Effector memory CD8-positive, alpha-beta T cell (primary cell): ENCODE results near the gene RREB1.

Source experiments
- ATAC-seq: fragments of 150-1000 bp; cut with Tn5 transposase; replicated peaks from 2 replicates; pipeline ENCODE4 v1.10.0; 2021; ENCODE audit warnings: mild to moderate bottlenecking, moderate library complexity
- DNase-seq, 3 experiments: peaks; one replicate each; pipeline ENCODE4 v3.0.0; 2021
- H3K27ac Mint-ChIP-seq, 2 donors: one replicate each; pipeline ENCODE4 v1.8.0; 2022; ENCODE audit warnings: mild to moderate bottlenecking in 2 of 2, mixed read lengths in 2 of 2, moderate library complexity in 2 of 2
- H3K27me3 Mint-ChIP-seq, 2 donors: one replicate each; pipeline ENCODE4 v1.8.0; 2022; ENCODE audit warnings: mixed read lengths in 2 of 2
- H3K36me3 Mint-ChIP-seq: one replicate; pipeline ENCODE4 v1.8.0; 2022; ENCODE audit warnings: mild to moderate bottlenecking, moderate library complexity, mixed read lengths; ENCODE audit not compliant: insufficient read depth
- H3K4me1 Mint-ChIP-seq, 2 donors: one replicate each; pipeline ENCODE4 v1.8.0; 2022; ENCODE audit warnings: low read depth in 2 of 2, mixed read lengths in 2 of 2
- H3K4me3 Mint-ChIP-seq, 2 donors: one replicate each; pipeline ENCODE4 v1.8.0; 2022; ENCODE audit warnings: mild to moderate bottlenecking in 2 of 2, mixed read lengths in 2 of 2, moderate library complexity in 2 of 2
- H3K9me3 Mint-ChIP-seq, 2 donors: one replicate each; pipeline ENCODE4 v1.8.0; 2022; ENCODE audit warnings: mixed read lengths in 2 of 2

RREB1 gene

DNA sequence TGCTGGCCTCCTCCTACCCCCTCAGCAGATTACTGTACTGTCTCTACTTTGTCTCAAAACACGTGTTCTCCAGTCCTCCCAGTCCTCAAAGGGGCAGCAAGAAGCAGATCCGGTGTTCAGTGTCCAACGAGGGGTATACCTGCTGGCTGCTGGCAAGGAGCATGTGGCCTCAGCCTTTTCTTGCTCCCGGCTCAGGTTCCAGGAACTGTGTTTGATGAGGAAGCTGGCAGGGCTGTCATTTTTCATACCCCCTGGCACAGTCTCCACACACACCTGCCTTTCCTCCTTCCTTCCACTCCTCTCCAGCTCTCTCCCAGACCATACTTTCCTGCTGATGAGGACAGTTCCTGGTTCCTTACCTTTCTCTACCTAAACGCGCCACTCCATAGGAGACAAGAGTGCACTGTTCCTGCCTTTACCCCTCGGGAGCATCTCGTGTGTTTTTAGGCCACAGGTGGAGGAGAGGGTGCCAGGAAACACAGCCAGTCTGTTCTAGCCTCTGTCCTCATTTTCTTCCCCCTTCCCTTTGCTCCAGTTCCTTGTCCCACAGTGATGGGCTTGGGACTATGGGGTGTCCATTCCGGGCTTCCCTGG lies 128.0 kb downstream of the RREB1 start:
- Mint-ChIP-seq H3K4me1 (peaks cover 8 to 10% of the 10 kb centered on the region in 2 donors), H3K27ac (peak overlapping the region; percentile 11 to 72), H3K36me3 (peaks cover 49% of the 10 kb centered on the region), H3K4me3 (no peak overlapping the region), H3K9me3 (no peaks in the 10 kb centered on the region), H3K27me3 (no peaks in the 10 kb centered on the region)
- ATAC-seq (no peak), DNase-seq (no peak)

DNA sequence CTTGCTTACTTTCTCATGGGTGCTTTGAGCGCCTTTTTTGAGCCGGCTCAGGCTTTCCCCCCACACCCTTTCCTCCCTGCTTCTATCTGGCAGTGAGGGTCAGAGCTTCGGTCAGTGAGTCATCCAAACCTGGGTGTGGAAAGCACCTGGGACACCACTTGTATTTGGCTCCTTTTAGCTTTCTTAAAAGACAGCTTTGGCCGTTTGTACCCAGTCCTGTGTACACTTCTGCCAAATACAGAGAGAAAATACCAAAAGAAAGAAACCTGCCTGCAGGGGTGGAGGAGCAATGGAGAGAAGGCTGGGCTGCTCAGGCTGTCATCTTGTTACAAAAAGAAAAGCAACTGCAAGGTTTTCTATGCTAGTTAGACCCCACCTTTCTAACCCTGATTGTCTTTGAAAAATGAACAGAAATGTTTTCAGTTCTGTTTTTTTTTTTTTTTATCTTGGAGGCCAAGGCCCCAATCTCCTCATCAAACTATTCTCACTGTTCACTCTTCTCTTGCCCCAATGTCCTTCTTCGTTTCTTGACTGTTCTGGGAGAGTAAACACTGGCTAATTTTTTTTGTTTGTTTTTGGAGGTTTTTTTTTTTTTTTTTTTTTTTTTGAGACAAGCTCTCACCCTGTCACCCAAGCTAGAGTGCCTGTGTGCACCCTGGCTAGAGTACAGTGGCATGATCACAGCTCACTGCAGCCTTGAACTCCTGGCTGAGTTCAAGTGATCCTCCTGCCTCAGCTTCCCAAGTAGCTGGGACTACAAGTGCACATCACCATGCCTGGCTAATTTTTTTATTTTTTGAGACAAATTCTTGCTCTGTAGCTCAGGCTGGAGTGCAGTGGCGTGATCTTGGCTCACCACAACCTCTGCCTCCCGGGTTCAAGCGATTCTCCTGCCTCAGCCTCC lies 128.8 kb downstream of the RREB1 start:
- H3K4me3 Mint-ChIP-seq = no peak overlapping the region
- H3K36me3 Mint-ChIP-seq = peaks cover 45% of the 10 kb centered on the region
- peaks cover 8 to 14% of the 10 kb centered on the region in 2 donors for H3K4me1 Mint-ChIP-seq
- H3K27me3 Mint-ChIP-seq = no peaks in the 10 kb centered on the region
- H3K9me3 Mint-ChIP-seq = no peaks in the 10 kb centered on the region
- DNase-seq (no peak), ATAC-seq (no peak)
- H3K27ac Mint-ChIP-seq = peak overlapping the region; percentile 11 to 72

DNA sequence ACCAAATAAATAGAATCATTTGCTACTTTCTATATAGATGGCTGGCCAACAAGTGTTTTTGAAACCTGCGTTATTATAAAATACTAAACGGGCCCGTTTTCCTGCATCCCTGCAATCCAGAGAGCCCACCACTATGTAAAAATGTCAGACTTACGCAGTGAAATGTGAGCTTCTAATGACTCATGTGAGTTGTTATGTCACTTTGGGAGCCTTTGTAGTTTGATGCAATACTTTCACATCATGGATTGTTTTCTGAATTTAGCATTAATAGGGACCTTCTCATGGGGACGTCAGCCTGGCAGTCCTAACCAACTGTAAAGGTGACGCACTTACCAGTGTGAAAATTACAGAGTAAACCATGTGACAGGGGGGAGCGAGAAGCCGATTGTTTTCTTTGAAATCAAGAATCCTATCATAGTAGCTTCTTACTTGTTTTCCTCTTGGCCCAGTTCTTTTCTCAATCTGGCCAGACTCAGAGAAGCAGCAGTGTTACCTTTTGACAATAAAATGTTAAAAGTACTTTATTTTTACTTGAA lies 130.0 kb downstream of the RREB1 start:
- Mint-ChIP-seq H3K27me3 (no peaks in the 10 kb centered on the region), H3K4me1 (peaks cover 5 to 11% of the 10 kb centered on the region in 2 donors), H3K9me3 (no peaks in the 10 kb centered on the region), H3K36me3 (peaks cover 34% of the 10 kb centered on the region), H3K4me3 (no peak overlapping the region), H3K27ac (no peak overlapping the region)
- DNase-seq = no peak
- ATAC-seq = no peak

DNA sequence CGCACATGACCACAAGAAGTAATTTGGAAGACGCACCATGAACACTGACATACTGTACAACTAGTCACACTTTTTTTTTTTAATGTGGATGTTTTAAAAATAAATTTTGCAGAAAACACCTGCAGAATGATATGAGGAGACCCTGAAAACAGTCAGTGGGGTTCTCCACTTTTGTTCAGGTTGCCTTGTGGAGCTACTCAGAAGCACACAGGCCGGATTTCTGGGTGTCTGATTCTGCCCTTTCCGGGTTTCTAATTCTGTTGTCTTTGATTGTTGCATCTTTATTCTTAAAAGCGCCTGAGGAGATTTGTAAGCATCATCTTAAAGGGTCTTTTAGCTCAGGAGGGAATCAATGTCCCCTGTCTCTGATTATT lies 130.8 kb downstream of the RREB1 start:
- H3K4me3 Mint-ChIP-seq = no peak overlapping the region
- H3K27me3 Mint-ChIP-seq = no peaks in the 10 kb centered on the region
- no peak for ATAC-seq
- no peaks in the 10 kb centered on the region for H3K9me3 Mint-ChIP-seq
- peaks cover 8 to 15% of the 10 kb centered on the region in 2 donors for H3K4me1 Mint-ChIP-seq
- peaks cover 31% of the 10 kb centered on the region for H3K36me3 Mint-ChIP-seq
- H3K27ac Mint-ChIP-seq = peak overlapping the region in 1 of 2 donors; percentile 35
- DNase-seq = no peak

DNA sequence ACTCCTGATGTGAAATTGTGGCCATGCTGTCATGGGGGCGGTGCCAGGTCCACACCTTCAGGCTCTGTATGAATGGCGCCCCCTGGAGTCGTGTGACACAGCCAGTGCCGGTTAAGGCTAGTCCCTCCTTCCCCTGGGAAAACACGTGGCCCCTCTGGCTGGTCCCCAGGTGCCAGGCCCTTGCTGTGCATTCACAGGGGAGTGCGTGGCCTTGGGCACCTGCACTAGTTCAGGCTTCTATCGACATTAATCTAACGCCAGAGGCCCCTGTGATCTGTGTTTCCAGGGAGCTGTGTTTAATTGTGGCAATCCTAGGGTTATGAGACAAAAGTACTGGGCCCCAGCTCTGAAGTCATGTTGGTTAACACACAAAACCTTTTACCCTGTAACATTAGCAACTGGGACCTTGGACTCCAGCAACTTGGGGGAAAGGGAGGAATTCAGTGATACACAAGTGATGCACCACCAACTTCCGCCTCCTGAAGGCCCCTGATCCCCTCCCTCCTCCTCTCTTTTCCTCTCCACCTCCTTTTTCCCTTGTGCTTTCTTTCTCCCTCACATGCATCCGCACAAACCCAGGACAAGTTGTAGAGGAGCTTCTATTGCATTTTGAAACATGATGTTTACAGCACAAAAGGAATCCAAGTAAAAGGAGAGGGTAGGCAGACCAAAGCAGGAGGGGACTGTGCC lies 131.3 kb downstream of the RREB1 start:
- DNase-seq (peak; percentile 26 to 40 (median 38)), ATAC-seq (peak; percentile 67)
- Mint-ChIP-seq H3K4me1 (peaks cover 7 to 18% of the 10 kb centered on the region in 2 donors), H3K27me3 (no peaks in the 10 kb centered on the region), H3K27ac (peak overlapping the region; percentile 8 to 28), H3K4me3 (no peak overlapping the region), H3K9me3 (no peaks in the 10 kb centered on the region), H3K36me3 (peaks cover 34% of the 10 kb centered on the region)

DNA sequence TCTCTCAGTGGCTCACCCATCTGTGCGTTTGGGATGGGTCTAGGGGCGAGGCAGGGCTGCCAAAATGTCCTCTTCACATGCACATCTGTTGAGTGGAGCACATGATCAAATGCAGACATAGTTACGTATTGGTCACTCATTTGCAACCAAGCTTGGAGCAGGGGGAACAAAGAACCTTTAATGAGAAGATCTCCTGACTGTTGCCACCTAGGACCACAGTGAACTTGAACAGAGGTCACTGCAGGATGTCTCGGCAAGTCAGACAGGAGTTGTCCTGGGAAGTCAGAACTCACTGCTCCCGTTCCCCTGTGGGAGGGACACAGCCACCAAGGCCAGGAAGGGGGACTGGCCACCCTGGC lies 131.8 kb downstream of the RREB1 start:
- H3K27ac Mint-ChIP-seq = peak overlapping the region; percentile 8 to 28

DNA sequence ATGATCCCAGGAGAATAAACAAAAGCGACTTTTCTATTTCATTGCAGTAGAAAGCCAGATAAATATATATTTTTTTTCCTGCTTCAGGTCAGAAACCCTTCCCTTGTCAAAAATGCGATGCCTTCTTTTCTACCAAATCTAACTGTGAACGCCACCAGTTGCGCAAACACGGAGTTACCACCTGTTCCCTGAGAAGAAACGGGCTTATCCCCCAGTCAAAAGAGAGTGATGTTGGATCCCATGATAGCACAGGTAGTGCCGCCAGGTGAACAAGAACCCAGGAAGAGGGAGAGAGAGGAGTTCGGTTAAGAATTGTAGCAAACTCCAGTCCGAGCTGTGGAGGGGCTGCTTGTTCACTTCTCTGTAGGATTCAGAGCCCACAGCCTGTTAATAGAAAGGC lies 132.6 kb downstream of the RREB1 start:
- Mint-ChIP-seq H3K36me3 (peaks cover 25% of the 10 kb centered on the region), H3K27ac (peak overlapping the region in 1 of 2 donors; percentile 65), H3K4me1 (peaks cover 7 to 18% of the 10 kb centered on the region in 2 donors), H3K9me3 (no peaks in the 10 kb centered on the region), H3K4me3 (no peak overlapping the region), H3K27me3 (no peaks in the 10 kb centered on the region)
- no peak for ATAC-seq
- no peak for DNase-seq

More for the DNA sequence above, 131.8 kb downstream of the RREB1 start:
- no peaks in the 10 kb centered on the region for H3K27me3 Mint-ChIP-seq
- H3K9me3 Mint-ChIP-seq = no peaks in the 10 kb centered on the region
- H3K4me1 Mint-ChIP-seq = peaks cover 7 to 18% of the 10 kb centered on the region in 2 donors
- H3K36me3 Mint-ChIP-seq = peaks cover 33% of the 10 kb centered on the region
- no peak overlapping the region for H3K4me3 Mint-ChIP-seq
- DNase-seq (no peak), ATAC-seq (no peak)

DNA sequence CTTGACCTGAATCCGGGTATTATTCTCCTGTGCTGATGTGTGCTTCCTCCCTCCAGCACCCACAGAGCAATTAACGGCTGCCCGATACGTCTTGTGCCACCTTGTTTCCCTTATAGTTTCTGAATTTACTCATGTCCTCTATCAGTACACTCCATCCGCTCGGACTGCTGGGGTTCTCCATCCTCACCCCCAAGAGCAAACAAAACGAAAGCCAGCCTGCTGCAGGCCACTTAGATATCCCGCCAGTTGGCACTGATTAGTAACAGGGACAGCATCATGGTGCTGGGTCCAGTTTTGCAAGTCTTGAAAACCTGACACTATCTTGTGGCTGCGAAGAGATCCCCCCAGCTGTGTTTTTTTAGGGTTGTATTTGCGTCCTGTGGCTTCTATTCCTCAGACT lies 133.4 kb downstream of the RREB1 start:
- Mint-ChIP-seq H3K36me3 (peaks cover 18% of the 10 kb centered on the region), H3K9me3 (no peaks in the 10 kb centered on the region), H3K4me3 (no peak overlapping the region), H3K4me1 (peaks cover 7 to 15% of the 10 kb centered on the region in 2 donors), H3K27ac (peak overlapping the region in 1 of 2 donors; percentile 65), H3K27me3 (no peaks in the 10 kb centered on the region)
- DNase-seq (no peak), ATAC-seq (no peak)

DNA sequence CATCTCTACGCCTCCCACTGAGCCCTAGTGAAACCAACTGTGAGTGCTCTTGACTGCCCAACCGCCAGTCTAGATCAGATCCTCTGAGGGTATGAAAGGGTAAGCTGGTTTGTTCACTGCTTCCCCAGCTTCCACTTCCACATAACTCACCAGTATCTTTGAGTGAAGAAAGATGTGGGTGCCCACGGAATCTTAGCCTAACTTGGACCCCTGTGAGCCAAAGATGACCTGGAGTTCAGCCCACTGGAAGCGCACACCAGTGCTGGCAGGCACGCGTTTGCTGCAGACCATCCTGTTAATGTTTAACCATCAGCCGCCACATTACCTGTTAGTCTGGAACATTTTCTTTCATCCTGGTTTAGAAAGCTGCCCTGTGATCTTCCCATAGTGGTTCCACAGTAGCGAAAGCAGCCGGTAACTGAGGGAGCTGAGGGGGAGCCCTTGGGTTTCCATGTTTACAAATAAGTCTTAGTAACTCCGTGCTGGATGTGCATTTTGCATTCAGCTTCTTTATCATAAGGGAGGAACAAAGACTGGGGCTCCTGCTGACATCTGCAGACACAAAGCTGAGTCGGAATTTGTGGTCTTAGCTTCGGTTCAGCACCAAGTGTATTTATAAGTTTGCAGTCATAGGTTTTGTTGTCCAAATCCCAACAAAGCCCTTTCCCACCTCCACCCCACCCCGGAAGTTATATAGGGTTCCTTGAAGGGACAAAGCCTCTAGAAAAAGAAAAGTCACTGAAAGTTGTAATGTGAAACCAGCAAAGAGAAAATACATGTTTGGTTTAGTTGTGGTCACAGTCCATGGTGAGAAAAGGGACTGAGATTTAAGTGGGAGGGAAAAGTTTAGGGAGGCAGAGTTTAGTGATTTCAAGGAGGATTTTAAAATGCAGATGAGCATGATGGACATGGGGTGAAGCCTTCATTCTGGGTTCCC lies 134.2 kb downstream of the RREB1 start:
- Mint-ChIP-seq H3K27me3 (no peaks in the 10 kb centered on the region), H3K36me3 (peaks cover 10% of the 10 kb centered on the region), H3K27ac (no peak overlapping the region), H3K9me3 (no peaks in the 10 kb centered on the region), H3K4me3 (no peak overlapping the region), H3K4me1 (peaks cover 7 to 12% of the 10 kb centered on the region in 2 donors)
- ATAC-seq (no peak), DNase-seq (no peak)

DNA sequence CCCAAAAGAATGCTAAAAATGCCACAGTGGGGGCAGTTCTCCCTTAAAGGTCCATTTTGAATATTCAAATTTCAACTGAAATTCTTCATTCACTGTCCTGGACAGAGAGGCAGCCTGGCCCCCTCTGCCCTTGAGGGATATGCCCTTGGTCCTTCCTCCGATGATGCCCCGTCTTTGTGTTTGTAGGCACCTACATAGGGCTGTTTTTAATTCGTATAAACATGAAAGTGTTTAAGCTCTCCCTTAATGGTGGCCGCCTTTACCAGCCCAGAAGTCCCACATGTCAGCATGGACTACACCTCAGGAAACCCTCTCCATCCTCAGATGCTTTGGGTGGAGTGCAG lies 135.0 kb downstream of the RREB1 start:
- DNase-seq = no peak
- no peaks in the 10 kb centered on the region for H3K27me3 Mint-ChIP-seq
- peaks cover 10% of the 10 kb centered on the region for H3K36me3 Mint-ChIP-seq
- H3K4me3 Mint-ChIP-seq = no peak overlapping the region
- H3K27ac Mint-ChIP-seq = peak overlapping the region; percentile 72 to 82
- no peaks in the 10 kb centered on the region for H3K9me3 Mint-ChIP-seq
- ATAC-seq = no peak
- H3K4me1 Mint-ChIP-seq = peaks cover 8 to 12% of the 10 kb centered on the region in 2 donors

DNA sequence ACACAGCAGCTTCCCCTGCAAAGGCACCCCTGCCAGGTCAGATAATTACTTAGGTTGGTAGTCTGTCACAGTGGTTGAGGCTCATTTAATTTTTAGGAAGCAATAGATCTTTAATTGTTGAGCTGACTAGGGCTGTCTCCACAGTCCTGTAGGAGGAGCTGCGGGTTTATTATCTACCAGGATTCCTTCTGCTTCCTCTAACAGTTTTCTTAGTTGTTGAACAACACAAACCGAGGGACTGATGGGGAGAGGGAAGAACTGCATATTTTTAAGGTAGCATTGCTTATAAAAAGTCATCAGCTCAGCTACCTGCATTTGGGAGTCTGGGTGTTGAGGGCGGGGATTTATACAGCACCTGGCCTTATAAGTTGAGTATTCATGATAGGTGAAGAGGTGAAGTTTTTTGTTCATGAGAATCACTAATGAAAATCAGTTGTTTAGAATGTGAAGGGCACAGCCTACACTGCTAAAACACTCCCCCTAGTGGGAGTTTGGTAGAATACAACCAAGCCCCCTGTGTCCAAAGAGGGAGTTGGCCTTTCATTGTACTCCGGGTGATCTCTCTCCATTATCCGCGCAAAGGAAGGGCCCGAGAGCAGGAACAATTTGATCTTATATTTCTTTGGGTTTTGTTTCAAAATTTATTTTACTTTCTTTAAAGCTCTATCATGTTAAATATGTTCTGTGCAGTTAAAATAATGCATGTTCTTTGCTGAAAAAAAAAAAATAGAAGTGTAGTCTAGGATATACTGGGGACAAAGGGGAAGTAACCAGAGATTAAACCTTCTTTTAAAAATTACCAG lies 135.6 kb downstream of the RREB1 start:
- Mint-ChIP-seq H3K4me1 (peaks cover 9 to 12% of the 10 kb centered on the region in 2 donors), H3K9me3 (no peaks in the 10 kb centered on the region), H3K4me3 (no peak overlapping the region), H3K36me3 (peaks cover 16% of the 10 kb centered on the region), H3K27me3 (no peaks in the 10 kb centered on the region), H3K27ac (peak overlapping the region; percentile 72 to 82)
- DNase-seq = peak; percentile 40 to 52 (median 43)
- ATAC-seq = peak; percentile 86

DNA sequence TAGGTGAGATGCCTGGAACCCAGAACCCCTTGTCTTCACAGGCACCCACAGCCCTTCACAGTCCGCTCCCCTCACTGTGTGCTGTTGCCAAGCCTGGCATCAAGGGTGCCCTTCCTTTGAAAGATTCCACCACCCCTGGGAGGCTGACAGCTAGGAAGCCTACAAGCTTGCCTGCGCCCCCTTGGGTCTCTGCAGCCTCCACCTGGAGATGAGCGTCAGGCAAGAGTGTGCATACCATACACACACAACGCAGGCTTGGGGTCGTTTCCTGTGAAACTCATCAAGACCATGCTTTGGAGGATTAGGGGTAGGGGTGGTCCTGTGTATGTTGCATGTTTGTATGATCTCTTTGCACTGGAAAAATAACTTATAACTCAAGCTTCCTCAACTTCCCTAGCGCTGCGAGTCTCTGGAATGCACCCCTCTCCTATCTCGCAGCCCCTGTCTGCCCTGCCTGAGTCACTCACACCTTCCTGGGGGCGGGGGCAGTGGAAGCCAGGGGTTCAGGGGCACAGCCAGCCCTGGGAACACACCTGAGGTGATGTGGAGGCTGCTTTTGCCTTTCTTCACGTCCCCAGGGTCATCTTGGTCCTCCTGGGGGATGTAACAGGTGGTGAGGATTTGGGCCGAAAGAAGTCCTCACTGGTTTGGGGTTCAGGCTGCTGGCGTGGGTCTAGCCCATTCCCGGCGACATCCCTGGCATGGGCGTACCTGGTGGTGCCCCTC lies 138.1 kb downstream of the RREB1 start:
- DNase-seq = no peak
- peaks cover 6 to 12% of the 10 kb centered on the region in 2 donors for H3K4me1 Mint-ChIP-seq
- H3K27me3 Mint-ChIP-seq = no peaks in the 10 kb centered on the region
- peaks cover 35% of the 10 kb centered on the region for H3K36me3 Mint-ChIP-seq
- ATAC-seq = no peak
- H3K9me3 Mint-ChIP-seq = no peaks in the 10 kb centered on the region
- H3K4me3 Mint-ChIP-seq = no peak overlapping the region
- no peak overlapping the region for H3K27ac Mint-ChIP-seq
